ENCODE measurements around the gene VSTM2B.

Gene VSTM2B

DNA sequence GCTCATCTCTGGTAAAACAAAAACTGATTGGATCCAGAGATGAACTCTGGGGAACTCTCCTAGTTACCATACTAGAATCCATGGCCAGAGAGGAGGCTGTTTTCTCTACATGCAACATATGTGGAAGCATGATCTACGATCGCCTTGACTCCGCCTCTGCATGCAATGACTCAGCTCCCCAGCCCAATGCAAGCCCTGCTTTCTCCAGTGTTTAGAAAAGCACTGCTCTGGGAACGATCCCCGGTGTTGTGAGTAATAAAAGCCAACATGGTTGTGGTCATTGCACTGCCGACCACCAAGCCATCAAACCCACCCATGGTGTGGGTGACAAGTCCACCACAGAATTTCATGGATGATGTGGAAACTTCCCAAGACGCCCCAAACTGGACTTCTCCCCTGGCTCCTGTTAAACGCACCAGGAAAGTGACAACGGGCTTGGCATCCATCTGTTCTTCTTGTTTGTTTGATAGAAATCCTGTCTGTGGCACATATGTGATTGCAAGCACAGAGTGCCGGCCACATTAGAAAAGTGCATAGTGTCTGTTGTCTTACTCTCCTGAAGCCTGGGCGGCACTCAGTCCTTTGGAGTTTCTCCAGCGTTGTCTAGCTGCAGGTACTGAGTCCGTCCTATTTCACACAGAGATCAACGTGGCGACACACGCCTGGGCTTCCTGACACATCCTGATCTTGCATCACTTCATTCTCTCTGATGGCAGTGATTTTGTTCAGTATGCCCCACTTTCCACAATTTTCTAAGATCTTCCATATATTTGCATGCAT, 36.4 kb upstream of the VSTM2B start:
- TF ChIP-seq CTCF (IDR thresholded peaks at IDR 0.05): no peak

DNA sequence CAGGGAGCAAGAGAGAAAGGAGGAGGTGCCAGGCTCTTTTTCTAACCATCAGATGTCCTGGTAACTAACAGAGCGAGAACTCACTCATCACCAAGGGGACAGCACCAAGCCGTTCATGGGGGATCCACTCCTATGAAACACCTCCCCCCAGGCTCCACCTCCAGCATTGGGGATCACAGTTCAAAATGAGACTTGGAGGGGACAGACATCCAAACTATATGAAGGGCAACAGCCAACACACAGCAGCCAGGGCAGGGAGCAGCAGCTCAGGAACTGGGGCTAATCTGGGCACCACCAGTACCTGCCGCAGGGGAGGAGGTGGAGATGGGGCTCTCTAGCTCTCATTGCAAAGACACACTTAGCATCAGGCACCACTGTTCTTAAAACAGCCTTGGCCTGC, 34.3 kb upstream of the VSTM2B start:
- no peak for TF ChIP-seq CTCF (IDR thresholded peaks at IDR 0.05)

DNA sequence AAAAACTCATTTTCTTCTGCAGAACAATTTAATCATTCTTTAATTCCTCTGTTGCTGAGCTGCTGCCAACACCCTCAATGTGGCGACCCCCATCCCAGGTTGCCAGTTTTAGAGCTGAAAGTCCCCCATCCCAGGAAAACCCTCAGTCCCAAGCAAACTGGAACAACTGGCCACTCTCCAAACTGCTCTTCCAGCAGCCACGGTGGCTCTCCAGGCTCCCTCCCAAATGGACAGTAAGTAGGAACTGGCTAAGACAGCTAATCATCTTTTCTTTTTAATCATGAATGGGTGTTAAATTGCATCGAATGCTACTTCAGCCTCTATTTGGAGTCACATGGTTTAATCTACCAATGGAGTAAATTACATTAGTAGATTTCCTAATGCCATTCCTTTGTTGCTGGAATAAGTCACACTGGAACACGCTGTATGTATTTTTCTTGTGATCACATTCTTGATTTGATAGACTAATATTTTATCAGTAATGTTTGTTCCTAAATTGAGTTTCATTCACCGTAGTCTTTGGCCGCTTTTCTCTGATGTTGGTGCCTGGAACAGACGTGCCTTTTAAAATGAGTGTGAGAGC, 33.7 kb upstream of the VSTM2B start:
- TF ChIP-seq CTCF (IDR thresholded peaks at IDR 0.05): no peak

- TF ChIP-seq CTCF (IDR thresholded peaks at IDR 0.05): no peak
Measured at GRCh38 chr19:29492769-29493168, 33.0 kb upstream of the VSTM2B start.

GRCh38 chr19:29495091-29495490, 30.7 kb upstream of the VSTM2B start:
- no peak for TF ChIP-seq CTCF (IDR thresholded peaks at IDR 0.05)

DNA sequence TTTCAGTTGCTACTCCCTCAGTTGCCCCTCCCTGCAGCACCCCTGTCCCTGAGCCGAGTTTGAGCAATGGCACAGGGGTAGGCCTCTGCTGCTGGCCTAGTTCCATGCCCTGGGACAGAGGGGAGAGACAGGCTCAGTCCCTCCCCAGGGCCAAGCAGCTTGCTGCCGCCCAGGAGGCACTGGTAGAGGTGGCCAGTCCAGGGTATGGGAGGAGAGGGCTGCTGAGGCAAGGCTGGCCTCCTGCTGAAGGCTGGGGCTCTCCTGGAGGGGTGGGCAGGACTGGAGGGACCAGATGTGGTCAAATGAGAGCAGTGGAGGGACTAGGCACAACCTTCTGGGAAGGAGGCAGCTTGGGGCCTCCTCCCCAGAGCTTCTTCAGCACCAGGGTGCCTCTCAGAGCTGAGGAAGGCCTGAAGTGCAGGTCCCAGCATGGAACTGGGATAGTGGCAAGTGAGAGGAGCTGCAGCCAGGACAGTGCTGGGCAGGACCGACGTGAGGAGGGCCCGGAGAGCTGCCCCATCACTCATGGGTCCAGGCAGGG, 29.8 kb upstream of the VSTM2B start:
- no peak for TF ChIP-seq CTCF (IDR thresholded peaks at IDR 0.05)

GRCh38 chr19:29497241-29497640, 28.6 kb upstream of the VSTM2B start:
- no peak for TF ChIP-seq CTCF (IDR thresholded peaks at IDR 0.05)

Data from LNCAP (cell line).